GM19023 (cell line): ENCODE results near the gene PPP1R14C.

Experiments used
- ATAC-seq: cut with Tn5 transposase; IDR thresholded peaks from one replicate; pipeline ENCODE4 v1.9.1; 2021; ENCODE audit warnings: mild to moderate bottlenecking, moderate library complexity; ENCODE audit not compliant: unreplicated experiment

PPP1R14C gene

GRCh38 chr6:150290429-150290828 lies 147.6 kb downstream of the PPP1R14C start:
- no peak for ATAC-seq

GRCh38 chr6:150291968-150292710 lies 149.3 kb downstream of the PPP1R14C start:
- ATAC-seq = no peak

- no peak for ATAC-seq
These were observed 150.2 kb downstream of the PPP1R14C start for GRCh38 chr6:150293019-150293418.

GRCh38 chr6:150293423-150294173 lies 150.8 kb downstream of the PPP1R14C start:
- ATAC-seq = no peak

GRCh38 chr6:150296890-150297289 lies 154.0 kb downstream of the PPP1R14C start:
- no peak for ATAC-seq

GRCh38 chr6:150297327-150298029 lies 154.6 kb downstream of the PPP1R14C start:
- no peak for ATAC-seq

GRCh38 chr6:150298030-150298380 lies 155.2 kb downstream of the PPP1R14C start:
- ATAC-seq = no peak

- no peak for ATAC-seq
These were observed 155.8 kb downstream of the PPP1R14C start for GRCh38 chr6:150298676-150299075.
